CD4-positive, alpha-beta T cell treated with Interleukin-6 for 4 hours (primary cell): ENCODE data around the gene STAG3.
A peak's percentile ranks its signal among the peaks of the same experiment; 100 is the strongest.
"Not testable (repeated sequence)": the region's sequence is repeated elsewhere in the genome, so short reads cannot be mapped to it uniquely, and the experiment has no call there.

Experiments used
- DNase-seq: peaks from one replicate; pipeline ENCODE4 v3.0.0-alpha.2; 2020; ENCODE audit warnings: mixed read lengths

The STAG3 gene

DNA sequence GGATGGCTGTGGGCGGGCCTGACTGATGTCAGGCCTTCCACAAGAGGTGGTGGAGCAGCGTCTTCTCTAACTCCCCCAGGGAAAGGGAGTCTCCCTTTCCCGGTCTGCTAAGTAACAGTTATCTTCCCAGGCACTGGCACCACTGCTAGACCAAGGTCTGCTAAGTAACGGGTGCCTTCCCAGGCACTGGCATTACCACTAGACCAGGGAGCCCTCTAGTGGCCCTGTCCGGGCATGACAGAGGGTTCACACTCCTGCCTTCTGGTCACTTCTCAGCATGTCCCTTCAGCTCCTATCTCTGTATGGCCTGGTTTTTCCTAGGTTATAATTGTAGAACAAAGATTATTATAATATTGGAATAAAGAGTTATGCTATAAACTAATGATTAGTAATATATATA is 40.2 kb downstream of the STAG3 start:
- not testable (repeated sequence) for DNase-seq

DNA sequence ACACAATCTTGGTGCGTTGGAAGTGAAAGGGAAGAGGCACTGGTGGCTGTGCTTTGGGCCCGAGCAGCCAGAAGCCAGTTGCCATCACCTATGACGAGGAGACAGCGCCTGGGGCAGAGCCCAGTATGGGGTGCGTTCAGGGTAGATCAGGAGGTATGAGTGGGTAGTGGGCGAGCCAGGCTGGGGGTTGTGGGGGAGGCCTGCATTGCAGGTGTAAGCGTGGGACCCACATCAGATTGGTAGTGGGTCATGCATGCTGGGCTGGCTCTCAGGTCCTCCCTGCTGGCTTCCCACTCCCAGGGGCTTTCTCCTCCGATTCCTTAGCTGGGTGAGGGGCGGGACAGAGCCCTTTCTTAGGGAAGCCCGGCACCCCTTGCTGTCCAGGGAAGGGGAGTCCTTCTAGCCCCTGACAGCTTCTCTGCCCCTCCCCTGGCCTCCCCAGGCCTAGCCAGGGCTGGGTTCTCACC is 41.6 kb downstream of the STAG3 start:
- DNase-seq, result peak; percentile 37

GRCh38 chr7:100219801-100220585 is 42.3 kb downstream of the STAG3 start, which contains the start of gene PVRIG:
PVRIG (plus strand) TSS chr7:100219949; CDS start chr7:100219971, 22 bp downstream.
- DNase-seq, result peak; percentile 57

DNA sequence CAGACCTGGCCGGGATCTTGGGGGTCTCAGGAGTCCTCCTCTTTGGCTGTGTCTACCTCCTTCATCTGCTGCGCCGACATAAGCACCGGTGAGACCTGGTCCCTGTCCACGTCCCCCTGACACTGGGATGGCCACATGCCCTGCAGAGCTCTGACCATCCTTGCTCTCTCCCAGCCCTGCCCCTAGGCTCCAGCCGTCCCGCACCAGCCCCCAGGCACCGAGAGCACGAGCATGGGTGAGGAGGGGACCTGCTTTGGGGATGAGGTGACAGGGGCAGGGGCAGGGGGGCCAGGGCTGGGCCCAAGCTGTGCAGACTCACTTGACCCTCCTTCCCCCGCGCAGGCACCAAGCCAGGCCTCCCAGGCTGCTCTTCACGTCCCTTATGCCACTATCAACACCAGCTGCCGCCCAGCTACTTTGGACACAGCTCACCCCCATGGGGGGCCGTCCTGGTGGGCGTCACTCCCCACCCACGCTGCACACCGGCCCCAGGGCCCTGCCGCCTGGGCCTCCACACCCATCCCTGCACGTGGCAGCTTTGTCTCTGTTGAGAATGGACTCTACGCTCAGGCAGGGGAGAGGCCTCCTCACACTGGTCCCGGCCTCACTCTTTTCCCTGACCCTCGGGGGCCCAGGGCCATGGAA is 43.0 kb downstream of the STAG3 start:
- no peak for DNase-seq

DNA sequence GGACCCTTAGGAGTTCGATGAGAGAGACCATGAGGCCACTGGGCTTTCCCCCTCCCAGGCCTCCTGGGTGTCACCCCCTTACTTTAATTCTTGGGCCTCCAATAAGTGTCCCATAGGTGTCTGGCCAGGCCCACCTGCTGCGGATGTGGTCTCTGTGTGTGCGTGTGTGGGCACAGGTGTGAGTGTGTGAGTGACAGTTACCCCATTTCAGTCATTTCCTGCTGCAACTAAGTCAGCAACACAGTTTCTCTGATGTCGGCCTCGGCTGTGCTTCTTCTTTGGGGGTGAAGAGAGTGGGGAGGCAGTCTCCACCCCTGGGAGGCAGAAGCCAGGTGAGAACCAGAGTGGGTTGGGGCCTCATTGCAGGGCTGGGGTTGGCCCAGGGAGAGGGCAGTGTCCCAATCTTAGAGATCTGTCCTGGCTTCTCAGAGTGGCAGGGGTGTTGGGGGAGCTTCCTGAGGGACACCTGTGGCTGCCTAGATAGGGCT is 43.6 kb downstream of the STAG3 start:
- DNase-seq, result peak; percentile 88

DNA sequence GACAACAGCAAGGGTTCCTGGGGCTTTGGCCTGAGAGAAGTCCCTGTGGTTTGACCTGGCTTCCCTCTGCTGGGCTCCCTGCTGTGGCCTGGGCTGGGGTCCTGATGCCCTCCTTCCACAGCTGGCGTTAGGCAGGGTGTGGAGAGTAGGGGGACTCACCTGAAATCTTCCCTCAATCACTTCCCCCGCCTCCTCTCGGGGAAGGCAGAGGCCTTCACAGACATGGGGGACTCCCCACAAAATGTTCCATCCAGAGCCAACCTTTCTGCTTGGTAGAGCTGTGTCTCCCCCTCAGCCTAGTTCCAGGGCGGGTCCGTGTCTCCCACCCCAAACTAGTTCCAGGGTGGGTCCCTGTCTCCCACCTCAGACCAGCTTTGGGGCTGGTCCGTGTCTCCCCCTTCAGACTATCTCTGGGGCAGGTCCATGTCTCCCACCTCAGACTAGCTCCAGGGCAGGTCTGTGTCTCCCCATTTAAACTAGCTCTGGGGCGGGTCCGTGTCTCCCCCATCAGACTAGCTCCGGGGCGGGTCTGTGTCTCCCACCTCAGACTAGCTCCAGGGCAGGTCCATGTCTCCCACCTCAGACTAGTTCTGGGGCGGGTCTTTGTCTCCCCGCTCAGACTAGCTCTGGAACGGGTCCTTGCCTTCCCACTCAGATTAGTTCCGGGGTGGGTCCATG is 44.2 kb downstream of the STAG3 start:
- peak; percentile 22 for DNase-seq

- no peak for DNase-seq
Measured at GRCh38 chr7:100222445-100223132, 44.9 kb downstream of the STAG3 start.

DNA sequence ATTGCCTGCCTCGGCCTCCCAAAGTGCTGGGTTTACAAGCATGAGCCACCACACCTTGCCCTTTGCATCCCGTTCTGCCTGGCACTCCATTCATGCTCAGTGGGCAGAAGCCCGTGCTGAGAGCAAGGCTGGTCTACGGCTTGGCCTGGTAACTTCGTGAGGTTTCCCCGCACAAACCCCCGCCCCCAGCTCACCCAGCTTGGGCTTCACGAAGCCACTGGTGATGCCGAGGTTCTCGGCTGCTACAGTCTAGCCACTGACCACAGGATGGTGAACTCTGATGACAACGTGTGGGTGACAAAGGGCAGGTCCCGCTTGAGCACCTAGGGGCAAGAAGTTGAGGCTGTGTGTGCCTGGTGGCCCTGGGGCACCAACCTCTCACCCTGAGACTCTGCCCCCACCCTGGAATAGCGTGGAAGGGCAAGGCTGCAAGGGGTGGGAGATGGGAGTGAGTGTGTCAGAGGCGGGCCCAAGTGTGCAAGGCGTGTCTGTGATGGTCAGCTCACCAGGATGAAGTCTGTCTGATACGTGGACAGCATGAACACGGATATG is 45.7 kb downstream of the STAG3 start:
- not testable (repeated sequence) for DNase-seq

GRCh38 chr7:100224891-100225290 is 47.2 kb downstream of the STAG3 start:
- DNase-seq, result not testable (repeated sequence)

GRCh38 chr7:100234660-100235317 is 57.1 kb downstream of the STAG3 start:
- DNase-seq, result not testable (repeated sequence)

DNA sequence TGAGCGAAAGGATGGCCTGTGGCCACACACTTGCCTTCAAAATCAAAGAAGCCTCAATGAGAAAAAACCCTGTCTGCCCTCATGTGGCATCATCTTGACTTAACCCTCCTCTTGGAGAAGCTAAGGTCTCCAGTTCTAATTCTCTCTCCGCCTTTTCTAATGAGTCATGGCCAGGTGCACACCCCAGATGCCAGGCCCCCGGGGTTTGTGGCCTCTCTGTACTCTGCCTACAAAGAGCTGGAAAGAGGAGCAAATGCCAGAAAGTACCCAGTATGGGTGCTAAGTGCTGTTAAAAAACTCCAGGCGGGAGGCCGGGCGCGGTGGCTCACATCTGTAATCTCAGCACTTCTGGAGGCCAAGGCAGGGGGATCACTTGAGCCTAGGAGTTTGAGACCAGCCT is 62.3 kb downstream of the STAG3 start:
- not testable (repeated sequence) for DNase-seq

DNA sequence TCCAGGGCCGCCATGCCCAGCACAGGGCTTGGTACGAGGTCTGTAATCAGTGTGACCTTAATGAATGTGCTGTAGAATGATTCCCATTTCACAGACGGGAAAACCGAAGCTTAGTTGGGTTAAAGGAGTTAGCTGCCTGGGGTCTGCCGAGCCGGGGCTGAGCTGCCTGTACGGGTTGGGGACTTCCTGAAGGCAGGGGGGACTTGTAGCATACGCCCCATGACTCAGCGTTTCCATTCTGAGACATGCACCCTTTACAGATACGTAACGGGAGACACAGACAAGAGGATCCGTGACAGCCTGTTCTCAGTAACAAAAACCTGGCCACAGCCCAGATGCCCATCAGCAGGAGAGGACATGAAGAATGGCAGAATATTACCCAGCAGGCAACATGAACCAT is 65.7 kb downstream of the STAG3 start:
- DNase-seq, result peak; percentile 51

DNA sequence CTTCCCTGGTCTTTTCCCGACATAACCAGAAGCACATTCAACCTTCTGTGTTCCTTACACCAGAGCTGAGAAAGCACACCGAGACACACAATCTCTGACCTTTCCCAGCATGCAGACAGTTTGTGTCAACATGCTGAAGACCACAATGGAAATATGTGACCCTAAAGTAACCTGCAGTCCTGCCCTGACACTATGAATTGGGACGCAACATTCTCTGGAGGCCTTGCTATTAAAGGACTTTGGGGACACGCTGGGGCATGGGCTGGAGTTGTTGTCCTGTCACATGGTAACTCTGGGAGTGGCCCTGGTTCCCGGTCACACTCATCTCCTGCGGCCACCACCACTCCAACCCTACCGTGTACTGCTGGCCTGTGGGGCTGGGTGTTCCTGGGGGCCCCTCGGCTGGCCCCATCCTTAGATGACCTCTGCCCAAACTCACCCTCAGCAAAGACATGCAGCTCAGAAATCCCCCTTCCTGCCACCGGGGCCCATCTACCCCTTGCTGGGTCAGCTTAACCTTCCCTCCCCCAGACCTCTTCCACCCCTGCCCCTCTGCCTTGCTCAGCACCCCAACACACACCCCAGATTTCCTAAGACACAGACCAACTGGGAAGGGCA is 67.4 kb downstream of the STAG3 start:
- not testable (repeated sequence) for DNase-seq

GRCh38 chr7:100246121-100246864 is 68.6 kb downstream of the STAG3 start:
- not testable (repeated sequence) for DNase-seq

DNA sequence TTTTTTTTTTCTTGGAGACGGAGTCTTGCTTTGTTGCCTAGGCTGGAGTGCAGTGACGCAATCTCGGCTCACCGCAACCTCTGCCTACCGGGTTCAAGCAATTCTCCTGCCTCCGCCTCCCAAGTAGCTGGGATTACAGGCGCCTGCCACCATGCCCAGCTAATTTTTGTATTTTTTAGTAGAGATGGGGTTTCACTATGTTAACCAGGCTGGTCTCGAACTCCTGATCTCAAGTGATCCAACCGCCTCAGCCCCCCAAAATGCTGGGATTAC is 69.1 kb downstream of the STAG3 start:
- not testable (repeated sequence) for DNase-seq

- DNase-seq, result no peak
Measured at GRCh38 chr7:100247152-100247757, 69.5 kb downstream of the STAG3 start.

- DNase-seq, result no peak
Measured at GRCh38 chr7:100248483-100248882, 70.8 kb downstream of the STAG3 start.

- no peak for DNase-seq
Measured at GRCh38 chr7:100257017-100257416, 79.3 kb downstream of the STAG3 start.

GRCh38 chr7:100259984-100260383 is 82.3 kb downstream of the STAG3 start:
- DNase-seq, result not testable (repeated sequence)

- DNase-seq, result not testable (repeated sequence)
Measured at GRCh38 chr7:100262896-100263295, 85.2 kb downstream of the STAG3 start.
